ENCODE measurements around the gene TARDBP. TPM values are rescaled to one million over a fixed set of nuclear protein-coding genes. Genes with fewer than 3 reads are reported as not detected.
A peak's percentile ranks its signal among the peaks of the same experiment; 100 is the strongest.

TARDBP gene
- total and polyA plus RNA-seq, 9 of the 15 experiments (the other 6 are each of a cell fraction or from before 2014, with no cell fraction given): 122 to 515 (median 243) TPM

- H3K9me1 ChIP-seq (ENCODE audit: control insufficient read depth, insufficient read depth, low read length): no peaks in the 10 kb centered on the region
- DNase-seq (ENCODE audit: extremely low read depth in 1 of 4, low spot score in 3 of 4): no peak
- intact Hi-C loops (cut with micrococcal nuclease): no loop called here
- no peak for ATAC-seq
- no peak overlapping the region for H3K4me3 ChIP-seq
- no peak overlapping the region for H2AFZ ChIP-seq (ENCODE audit: low read depth, low read length)
- no peaks in the 10 kb centered on the region for H3K27me3 ChIP-seq (ENCODE audit: control insufficient read depth in 2 of 2, insufficient read depth in 2 of 2, low read length in 2 of 2)
- ChIA-PET CTCF (ENCODE audit: low intra/inter-chr PET ratio) (no interaction called here), POLR2A (interaction anchor here (0.6 to 1.5 kb wide), 6 partner anchors 10 to 1166 kb away, joined by 3 to 5 read pairs (median 3); no protein-coding TSS in a partner anchor)
- no peaks in the 10 kb centered on the region for H3K4me1 ChIP-seq (replicated peaks in 1 of 2; ENCODE audit: control insufficient read depth in 2 of 2, insufficient read depth in 2 of 2, low read length in 2 of 2)
- no TSS peak for BruUV-seq (replicated peaks)
- H3K9me3 ChIP-seq (replicated peaks; ENCODE audit: control insufficient read depth, insufficient read depth, low read depth, low read length): no peaks in the 10 kb centered on the region
- no peaks in the 10 kb centered on the region for H4K20me1 ChIP-seq (replicated peaks; ENCODE audit: control insufficient read depth, insufficient read depth, low read length)
- H3K79me2 ChIP-seq (ENCODE audit: control insufficient read depth, insufficient read depth, low read length): no peaks in the 10 kb centered on the region
- H3K27ac ChIP-seq (ENCODE audit: extremely low read depth, low read depth, low read length): no peak overlapping the region
- TF ChIP-seq NCOA1 (IDR thresholded peaks at IDR 0.05; ENCODE audit: low read depth) (no peak), ATF4 (CRISPR knock-in tag; IDR thresholded peaks at IDR 0.05) (0 out of 2 replicates have a peak, but pooled peaks have one; percentile 10), POLR2A (conservative IDR thresholded peaks at IDR 0.05) (peak; percentile 49; the same call in 1 of the 2 replicates), SUPT5H (IDR thresholded peaks at IDR 0.05) (0 out of 2 replicates have a peak, but pooled peaks have one; percentile 53)
- FAIRE-seq: no peak
- H3K9ac ChIP-seq (ENCODE audit: insufficient read depth in 1 of 2, low read depth in 2 of 2, low read length in 2 of 2): no peak overlapping the region
- in situ Hi-C loops (cut with MboI): no loop called here
- peaks cover 79% of the 10 kb centered on the region for H3K36me3 ChIP-seq (ENCODE audit: control insufficient read depth, insufficient read depth, low read length)
- H3K4me2 ChIP-seq (ENCODE audit: insufficient read depth, low read length): no peak overlapping the region
- 96% methylated on average over 3 of the region's 3 CpGs for WGBS (ENCODE audit: insufficient coverage, low coverage, missing lambda C conversion rate)
Observed at GRCh38 chr1:11024154-11024873, 11.9 kb downstream of the TARDBP start.

- TSS peak; percentile 3 for BruUV-seq (replicated peaks)
- H3K36me3 ChIP-seq (ENCODE audit: control insufficient read depth, insufficient read depth, low read length): peaks cover 75% of the 10 kb centered on the region
- H3K4me2 ChIP-seq (ENCODE audit: insufficient read depth, low read length): no peak overlapping the region
- TF ChIP-seq POLR2A (conservative IDR thresholded peaks at IDR 0.05) (peak; percentile 9), ASH1L (IDR thresholded peaks at IDR 0.05; ENCODE audit: borderline replicate concordance, low read depth, partially characterized antibody) (no peak), SOX6 (IDR thresholded peaks at IDR 0.05) (no peak), ZNF830 (CRISPR knock-in tag; IDR thresholded peaks at IDR 0.05) (no peak), SMARCE1 (IDR thresholded peaks at IDR 0.05) (no peak), SP1 (CRISPR knock-in tag; IDR thresholded peaks at IDR 0.05) (no peak), FUS (optimal IDR thresholded peaks at IDR 0.05; ENCODE audit: low read depth, low read length) (no peak), EWSR1 (IDR thresholded peaks at IDR 0.05; ENCODE audit: borderline replicate concordance, low read depth, partially characterized antibody) (no peak)
- intact Hi-C loops (cut with micrococcal nuclease): no loop called here
- no peak for DNase-seq (ENCODE audit: extremely low read depth in 1 of 4, low spot score in 3 of 4)
- no peaks in the 10 kb centered on the region for H3K79me2 ChIP-seq (ENCODE audit: control insufficient read depth, insufficient read depth, low read length)
- no peak overlapping the region for H3K27ac ChIP-seq (ENCODE audit: extremely low read depth, low read depth, low read length)
- no peaks in the 10 kb centered on the region for H3K9me3 ChIP-seq (replicated peaks; ENCODE audit: control insufficient read depth, insufficient read depth, low read depth, low read length)
- no peak for ATAC-seq
- 87% methylated on average over 2 of the region's 2 CpGs for WGBS (ENCODE audit: insufficient coverage, low coverage, missing lambda C conversion rate)
- H3K27me3 ChIP-seq (ENCODE audit: control insufficient read depth in 2 of 2, insufficient read depth in 2 of 2, low read length in 2 of 2): no peaks in the 10 kb centered on the region
- no peak overlapping the region for H3K9ac ChIP-seq (ENCODE audit: insufficient read depth in 1 of 2, low read depth in 2 of 2, low read length in 2 of 2)
- H3K9me1 ChIP-seq (ENCODE audit: control insufficient read depth, insufficient read depth, low read length): no peaks in the 10 kb centered on the region
- no peaks in the 10 kb centered on the region for H3K4me1 ChIP-seq (replicated peaks in 1 of 2; ENCODE audit: control insufficient read depth in 2 of 2, insufficient read depth in 2 of 2, low read length in 2 of 2)
- no peak overlapping the region for H2AFZ ChIP-seq (ENCODE audit: low read depth, low read length)
- in situ Hi-C loops (cut with MboI): no loop called here
- CTCF ChIA-PET (ENCODE audit: low intra/inter-chr PET ratio): no interaction called here
- POLR2A ChIA-PET: interaction anchor here (0.6 to 1.5 kb wide), 5 partner anchors 9 to 782 kb away, joined by 3 to 5 read pairs (median 3); no protein-coding TSS in a partner anchor
- no peak for FAIRE-seq
- no peaks in the 10 kb centered on the region for H4K20me1 ChIP-seq (replicated peaks; ENCODE audit: control insufficient read depth, insufficient read depth, low read length)
- H3K4me3 ChIP-seq: no peak overlapping the region
Observed at GRCh38 chr1:11024874-11025203, 12.4 kb downstream of the TARDBP start.

Data from K562 (cell line).